ENCODE measurements around the gene DOHH. TPM values are rescaled to one million over a fixed set of nuclear protein-coding genes. Genes with fewer than 3 reads are reported as not detected.

Gene DOHH
- polyA plus RNA-seq, 3 donors, result 5.4 to 11.8 (median 9.6) TPM

Other genes with a start within 250 kb of the DOHH start
- gene NFIC, start 134.1 kb downstream of the DOHH start, polyA plus RNA-seq (ENCODE audit: insufficient read length in 3 of 3), result 10 to 100 TPM; 19.6 to 30.0 (median 28.3) TPM
- gene SMIM24, start 20.1 kb downstream of the DOHH start, polyA plus RNA-seq (ENCODE audit: insufficient read length in 3 of 3), result 100 to 1,000 TPM; 440 to 614 (median 522) TPM
- gene SMIM44, start 17.2 kb downstream of the DOHH start, polyA plus RNA-seq (ENCODE audit: insufficient read length in 3 of 3), result under 1 TPM in 2 of 3 donors, not detected in 1; 0.22 to 0.74 TPM
- gene FZR1, start 5.6 kb upstream of the DOHH start, polyA plus RNA-seq (ENCODE audit: insufficient read length in 3 of 3), result 10 to 100 TPM; 41.8 to 65.0 (median 55.1) TPM
- 10 to 100 TPM in 1 of 3 donors, 1 to 10 TPM in 2; 3.3 to 10.7 (median 6.5) TPM for gene TEKTIP1, start 38.5 kb upstream of the DOHH start, polyA plus RNA-seq (ENCODE audit: insufficient read length in 3 of 3)
- 10 to 100 TPM; 44.0 to 93.7 (median 60.7) TPM for gene MFSD12, start 56.9 kb upstream of the DOHH start, polyA plus RNA-seq (ENCODE audit: insufficient read length in 3 of 3)
- 10 to 100 TPM; 67.6 to 94.6 (median 91.9) TPM for gene HMG20B, start 72.3 kb upstream of the DOHH start, polyA plus RNA-seq (ENCODE audit: insufficient read length in 3 of 3)
- gene GIPC3, start 84.8 kb upstream of the DOHH start, polyA plus RNA-seq (ENCODE audit: insufficient read length in 3 of 3), result 1 to 10 TPM; 3.1 to 3.8 (median 3.6) TPM
- gene TBXA2R, start 106.2 kb upstream of the DOHH start, polyA plus RNA-seq (ENCODE audit: insufficient read length in 3 of 3), result 1 to 10 TPM; 2.2 to 4.2 (median 3.5) TPM
- 10 to 100 TPM; 17.5 to 30.8 (median 28.9) TPM for gene CACTIN, start 126.1 kb upstream of the DOHH start, polyA plus RNA-seq (ENCODE audit: insufficient read length in 3 of 3)
- 10 to 100 TPM; 19.7 to 30.2 (median 28.9) TPM for gene PIP5K1C, start 199.8 kb upstream of the DOHH start, polyA plus RNA-seq (ENCODE audit: insufficient read length in 3 of 3)
- gene TJP3, start 207.7 kb upstream of the DOHH start, polyA plus RNA-seq (ENCODE audit: insufficient read length in 3 of 3), result 10 to 100 TPM in 2 of 3 donors, 1 to 10 TPM in 1; 8.3 to 14.8 (median 11.1) TPM

Measured in renal cortex interstitium (tissue), 3 donors.